Mesothelial cell of epicardium (in vitro differentiated cells): ENCODE measurements around the gene PHC1. TPM values are rescaled to one million over a fixed set of nuclear protein-coding genes. Genes with fewer than 3 reads are reported as not detected.

Experiments
- DNase-seq, 2 experiments: peaks; one replicate each; pipeline ENCODE4 v3.0.0; 2021; ENCODE audit warnings: low spot score in 2 of 2; ENCODE audit not compliant: unreplicated experiment in 2 of 2
- H3K27ac Mint-ChIP-seq: 2 replicates; pipeline ENCODE4 v1.8.0; 2021; ENCODE audit warnings: mixed read lengths
- H3K27me3 Mint-ChIP-seq: 2 replicates; pipeline ENCODE4 v1.8.0; 2021; ENCODE audit warnings: low read depth, mixed read lengths
- H3K36me3 Mint-ChIP-seq: 2 replicates; pipeline ENCODE4 v1.8.0; 2021; ENCODE audit warnings: mixed read lengths
- H3K4me1 Mint-ChIP-seq: 2 replicates; pipeline ENCODE4 v1.8.0; 2021; ENCODE audit warnings: mixed read lengths
- H3K4me3 Mint-ChIP-seq: 2 replicates; pipeline ENCODE4 v1.8.0; 2021; ENCODE audit warnings: mild to moderate bottlenecking, moderate library complexity, mixed read lengths
- H3K9me3 Mint-ChIP-seq: 2 replicates; pipeline ENCODE4 v1.8.0; 2021; ENCODE audit warnings: mixed read lengths
- total RNA-seq: library from RNA; stranded (reverse); gene quantifications from 3 replicates; pipeline ENCODE4 v1.2.1, GENCODE V29; 2021
- TF ChIP-seq, protein P1 (sequence below): fragments of 200-600 bp; sonication (generic); IDR thresholded peaks from one replicate; pipeline ENCODE4 v1.5.0; 2021; ENCODE audit warnings: antibody characterized with exemption; ENCODE audit not compliant: unreplicated experiment

Gene PHC1
- total RNA-seq, 1 donor from 2014 or later: 119 TPM

DNA sequence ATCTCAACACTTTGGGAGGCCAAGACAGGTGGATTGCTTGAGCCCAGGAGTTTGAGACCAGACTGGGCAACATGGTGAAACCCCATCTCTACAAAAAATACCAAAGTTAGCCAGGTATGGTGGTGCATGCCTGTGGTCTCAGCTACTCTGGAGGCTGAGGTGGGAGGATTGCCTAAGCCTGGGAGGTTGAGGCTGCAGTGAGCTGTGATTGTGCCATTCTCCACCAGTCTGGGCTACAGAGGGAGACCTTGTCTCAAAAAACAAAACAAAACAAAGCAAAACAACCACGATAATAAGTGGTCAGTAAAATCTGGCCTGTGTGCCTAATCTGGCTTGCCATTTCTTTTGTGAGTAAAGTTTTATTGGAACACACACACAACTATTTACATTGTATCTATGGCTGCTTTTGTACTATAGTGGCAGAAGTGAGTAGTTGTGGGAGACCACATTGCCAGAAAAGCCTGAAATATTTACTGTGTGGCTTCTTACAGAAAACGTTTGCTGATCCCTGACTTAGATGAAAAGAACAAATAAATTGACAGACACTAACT, 55.6 kb downstream of the PHC1 start:
- H3K4me3 Mint-ChIP-seq: no peak overlapping the region
- H3K4me1 Mint-ChIP-seq: no peaks in the 10 kb centered on the region
- no peaks in the 10 kb centered on the region for H3K27me3 Mint-ChIP-seq
- TF ChIP-seq, protein P1, sequence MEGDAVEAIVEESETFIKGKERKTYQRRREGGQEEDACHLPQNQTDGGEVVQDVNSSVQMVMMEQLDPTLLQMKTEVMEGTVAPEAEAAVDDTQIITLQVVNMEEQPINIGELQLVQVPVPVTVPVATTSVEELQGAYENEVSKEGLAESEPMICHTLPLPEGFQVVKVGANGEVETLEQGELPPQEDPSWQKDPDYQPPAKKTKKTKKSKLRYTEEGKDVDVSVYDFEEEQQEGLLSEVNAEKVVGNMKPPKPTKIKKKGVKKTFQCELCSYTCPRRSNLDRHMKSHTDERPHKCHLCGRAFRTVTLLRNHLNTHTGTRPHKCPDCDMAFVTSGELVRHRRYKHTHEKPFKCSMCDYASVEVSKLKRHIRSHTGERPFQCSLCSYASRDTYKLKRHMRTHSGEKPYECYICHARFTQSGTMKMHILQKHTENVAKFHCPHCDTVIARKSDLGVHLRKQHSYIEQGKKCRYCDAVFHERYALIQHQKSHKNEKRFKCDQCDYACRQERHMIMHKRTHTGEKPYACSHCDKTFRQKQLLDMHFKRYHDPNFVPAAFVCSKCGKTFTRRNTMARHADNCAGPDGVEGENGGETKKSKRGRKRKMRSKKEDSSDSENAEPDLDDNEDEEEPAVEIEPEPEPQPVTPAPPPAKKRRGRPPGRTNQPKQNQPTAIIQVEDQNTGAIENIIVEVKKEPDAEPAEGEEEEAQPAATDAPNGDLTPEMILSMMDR: no peak
- no peak for DNase-seq
- H3K27ac Mint-ChIP-seq: no peak overlapping the region
- peaks cover 23% of the 10 kb centered on the region for H3K9me3 Mint-ChIP-seq
- peaks cover 6% of the 10 kb centered on the region for H3K36me3 Mint-ChIP-seq

DNA sequence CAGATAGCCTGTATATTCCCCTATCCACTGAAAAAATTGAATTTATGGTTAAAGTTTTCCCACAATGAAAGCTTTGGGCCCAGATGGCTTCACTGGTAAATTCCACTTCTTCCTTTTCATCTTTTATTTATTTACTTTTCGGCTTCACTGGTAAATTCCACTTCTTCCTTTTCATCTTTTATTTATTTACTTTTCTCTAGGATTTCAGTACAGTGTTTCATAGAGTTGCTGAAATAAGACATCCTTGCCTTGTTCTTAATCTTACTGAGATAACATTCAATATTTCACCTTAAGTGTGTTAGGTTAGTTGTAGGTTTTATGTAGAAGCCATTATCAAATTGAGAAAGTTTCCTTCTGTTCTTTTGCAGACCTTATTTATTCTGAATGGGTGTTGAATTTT, 56.1 kb downstream of the PHC1 start:
- TF ChIP-seq, protein P1: no peak
- H3K4me1 Mint-ChIP-seq: no peaks in the 10 kb centered on the region
- no peak for DNase-seq
- no peaks in the 10 kb centered on the region for H3K27me3 Mint-ChIP-seq
- H3K4me3 Mint-ChIP-seq: no peak overlapping the region
- H3K27ac Mint-ChIP-seq: no peak overlapping the region
- peaks cover 6% of the 10 kb centered on the region for H3K36me3 Mint-ChIP-seq
- H3K9me3 Mint-ChIP-seq: peaks cover 22% of the 10 kb centered on the region

DNA sequence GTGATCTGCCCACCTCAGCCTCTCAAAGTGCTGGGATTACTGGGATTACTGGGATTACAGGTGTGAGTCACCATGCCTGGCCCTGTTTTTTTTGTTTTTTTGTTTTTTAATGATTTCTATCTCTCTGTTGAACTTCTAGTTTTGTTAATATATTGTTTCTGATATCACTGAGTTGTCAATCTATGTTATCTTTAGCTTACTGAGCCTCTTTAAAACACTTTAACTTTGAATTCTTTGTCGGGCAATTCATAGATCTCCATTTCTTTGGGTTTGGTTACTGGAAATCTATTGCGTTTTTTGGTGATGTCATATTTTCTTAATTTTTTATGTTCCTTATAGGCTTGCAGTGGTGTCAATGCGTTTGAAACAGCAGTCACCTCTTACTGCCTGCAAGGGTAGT, 65.8 kb downstream of the PHC1 start:
- Mint-ChIP-seq H3K9me3 (peaks cover 30% of the 10 kb centered on the region), H3K4me1 (no peaks in the 10 kb centered on the region), H3K36me3 (peaks cover 5% of the 10 kb centered on the region), H3K4me3 (no peak overlapping the region), H3K27me3 (no peaks in the 10 kb centered on the region), H3K27ac (no peak overlapping the region)
- no peak for DNase-seq
- TF ChIP-seq, protein P1: no peak

DNA sequence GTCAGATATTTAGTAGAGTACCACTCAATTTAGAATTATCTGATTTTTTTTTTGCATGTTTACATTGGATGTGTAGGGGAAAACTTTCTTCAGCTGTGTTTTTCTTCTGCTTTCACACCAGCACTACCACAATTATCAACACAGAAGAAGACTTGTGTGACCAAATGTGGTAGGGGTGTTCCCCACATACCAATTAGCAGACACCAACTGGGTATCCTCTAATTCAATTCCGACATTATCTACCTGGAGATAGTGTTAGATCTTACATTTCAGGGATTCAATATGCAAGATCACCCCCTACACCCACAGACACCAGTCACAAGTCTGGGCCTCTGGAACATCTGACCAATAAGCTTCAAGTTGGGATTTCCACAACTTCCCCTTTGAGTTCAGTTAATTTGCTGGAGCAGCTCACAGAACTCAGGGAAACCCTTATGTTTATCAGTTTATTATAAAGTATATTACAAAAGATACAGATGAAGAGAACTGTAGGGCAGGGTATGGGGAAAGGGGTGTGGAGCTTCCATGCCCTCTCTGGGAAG, 71.0 kb downstream of the PHC1 start:
- Mint-ChIP-seq H3K27ac (no peak overlapping the region), H3K36me3 (no peaks in the 10 kb centered on the region), H3K4me1 (no peaks in the 10 kb centered on the region), H3K9me3 (peaks cover 7% of the 10 kb centered on the region), H3K27me3 (no peaks in the 10 kb centered on the region), H3K4me3 (no peak overlapping the region)
- TF ChIP-seq, protein P1: no peak
- no peak for DNase-seq

DNA sequence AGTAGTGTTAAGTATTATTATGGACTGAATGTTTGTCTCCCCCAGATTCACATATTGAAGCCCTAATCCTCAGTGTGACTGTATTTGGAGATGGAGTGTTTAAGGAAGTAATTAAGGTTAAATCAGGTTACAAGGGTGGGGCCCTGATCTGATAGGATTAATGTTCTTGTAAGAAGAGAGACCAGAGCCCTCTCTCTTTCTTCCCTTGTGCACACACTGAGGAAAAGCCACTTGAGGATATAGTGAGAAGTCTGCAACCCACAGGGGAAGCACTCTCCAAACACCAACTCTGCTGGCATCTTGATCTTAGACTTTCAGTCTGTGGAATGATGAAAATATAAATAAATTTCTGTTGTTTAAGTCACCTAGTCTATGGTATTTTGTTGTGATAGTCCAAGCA, 72.9 kb downstream of the PHC1 start:
- peaks cover 5% of the 10 kb centered on the region for H3K9me3 Mint-ChIP-seq
- H3K36me3 Mint-ChIP-seq: no peaks in the 10 kb centered on the region
- H3K4me1 Mint-ChIP-seq: no peaks in the 10 kb centered on the region
- DNase-seq: no peak
- H3K4me3 Mint-ChIP-seq: no peak overlapping the region
- no peaks in the 10 kb centered on the region for H3K27me3 Mint-ChIP-seq
- H3K27ac Mint-ChIP-seq: no peak overlapping the region
- TF ChIP-seq, protein P1: no peak

DNA sequence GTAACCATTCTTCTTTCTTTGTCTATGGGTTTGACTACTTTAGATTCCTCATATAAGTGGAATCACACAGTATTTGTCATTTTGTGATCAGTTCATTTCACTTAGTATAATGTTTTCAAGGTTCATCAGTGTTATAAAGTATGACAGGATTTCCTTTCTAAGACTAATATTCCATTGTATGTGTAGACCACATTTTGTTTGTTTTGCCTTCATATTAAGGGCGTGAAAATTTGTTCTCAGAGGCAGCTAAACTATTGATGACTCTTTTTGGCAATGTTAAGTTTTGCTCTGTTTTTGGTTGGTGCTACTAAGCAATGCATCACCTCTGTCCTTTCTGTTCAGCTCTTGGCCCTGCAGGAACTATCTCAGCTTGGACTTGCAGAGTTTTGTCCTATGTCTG, 73.4 kb downstream of the PHC1 start:
- Mint-ChIP-seq H3K9me3 (peaks cover 5% of the 10 kb centered on the region), H3K36me3 (no peaks in the 10 kb centered on the region), H3K4me3 (no peak overlapping the region), H3K27me3 (no peaks in the 10 kb centered on the region), H3K27ac (no peak overlapping the region), H3K4me1 (no peaks in the 10 kb centered on the region)
- TF ChIP-seq, protein P1: no peak
- no peak for DNase-seq
